GM12878 (cell line): ENCODE results near the gene IRX6.

Experiments used
- ATF7 ChIP-seq: fragments of 450-650 bp; IDR thresholded peaks from 2 replicates; pipeline ENCODE4 v1.6.1; 2016; ENCODE audit warnings: low read depth, mild to moderate bottlenecking
- BCL11A ChIP-seq: IDR thresholded peaks from 2 replicates; pipeline ENCODE4 v1.6.1; 2011; ENCODE audit warnings: low read depth, low read length
- RAD51 ChIP-seq: fragments of 450-650 bp; IDR thresholded peaks from 2 replicates; pipeline ENCODE4 v1.6.1; 2016; ENCODE audit warnings: moderate library complexity, mild to moderate bottlenecking, inconsistent platforms
- RFX5 ChIP-seq: IDR thresholded peaks from 2 replicates; pipeline ENCODE4 v1.6.1; 2011; ENCODE audit warnings: low read depth, low read length, improper control_type of control experiment
- SREBF2 ChIP-seq: IDR thresholded peaks from 2 replicates; pipeline ENCODE4 v1.6.1; 2012; ENCODE audit warnings: mild to moderate bottlenecking, low read length
- TF ChIP-seq, protein P1 (sequence below), 3 experiments: IDR thresholded peaks in 2 of 3; conservative IDR thresholded peaks in 1 of 3; 2 replicates each; pipeline ENCODE4 v1.5.1; 2011; ENCODE audit warnings: low read depth in 3 of 3, low read length in 3 of 3, mild to moderate bottlenecking in 3 of 3, control low read depth in 2 of 3, moderate library complexity in 2 of 3, inconsistent platforms in 1 of 3, mixed read lengths in 1 of 3; ENCODE audit not compliant: control insufficient read depth in 2 of 3, insufficient read depth in 1 of 3; ENCODE audit errors: extremely low read depth in 1 of 3

GRCh38 chr16:55379876-55380390, 55.9 kb downstream of the IRX6 start:
- TF ChIP-seq ATF7 (no peak), BCL11A (no peak), SREBF2 (no peak), RFX5 (no peak), RAD51 (no peak)
- TF ChIP-seq, protein P1, sequence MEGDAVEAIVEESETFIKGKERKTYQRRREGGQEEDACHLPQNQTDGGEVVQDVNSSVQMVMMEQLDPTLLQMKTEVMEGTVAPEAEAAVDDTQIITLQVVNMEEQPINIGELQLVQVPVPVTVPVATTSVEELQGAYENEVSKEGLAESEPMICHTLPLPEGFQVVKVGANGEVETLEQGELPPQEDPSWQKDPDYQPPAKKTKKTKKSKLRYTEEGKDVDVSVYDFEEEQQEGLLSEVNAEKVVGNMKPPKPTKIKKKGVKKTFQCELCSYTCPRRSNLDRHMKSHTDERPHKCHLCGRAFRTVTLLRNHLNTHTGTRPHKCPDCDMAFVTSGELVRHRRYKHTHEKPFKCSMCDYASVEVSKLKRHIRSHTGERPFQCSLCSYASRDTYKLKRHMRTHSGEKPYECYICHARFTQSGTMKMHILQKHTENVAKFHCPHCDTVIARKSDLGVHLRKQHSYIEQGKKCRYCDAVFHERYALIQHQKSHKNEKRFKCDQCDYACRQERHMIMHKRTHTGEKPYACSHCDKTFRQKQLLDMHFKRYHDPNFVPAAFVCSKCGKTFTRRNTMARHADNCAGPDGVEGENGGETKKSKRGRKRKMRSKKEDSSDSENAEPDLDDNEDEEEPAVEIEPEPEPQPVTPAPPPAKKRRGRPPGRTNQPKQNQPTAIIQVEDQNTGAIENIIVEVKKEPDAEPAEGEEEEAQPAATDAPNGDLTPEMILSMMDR (IDR thresholded peaks at IDR 0.05 in 2 of 3, conservative IDR thresholded peaks at IDR 0.05 in 1 of 3; ENCODE audit: control insufficient read depth in 2 of 3, extremely low read depth in 1 of 3, insufficient read depth in 1 of 3, low read depth in 3 of 3, low read length in 3 of 3), result no peak
